HG03457 (cell line): ENCODE results near the gene EHD1.
"Not testable (repeated sequence)": the region's sequence is repeated elsewhere in the genome, so short reads cannot be mapped to it uniquely, and the experiment has no call there.

Source experiments
- ATAC-seq: cut with Tn5 transposase; IDR thresholded peaks from one replicate; pipeline ENCODE4 v1.9.1; 2021; ENCODE audit warnings: moderate number of reproducible peaks; ENCODE audit not compliant: unreplicated experiment

Gene EHD1

DNA sequence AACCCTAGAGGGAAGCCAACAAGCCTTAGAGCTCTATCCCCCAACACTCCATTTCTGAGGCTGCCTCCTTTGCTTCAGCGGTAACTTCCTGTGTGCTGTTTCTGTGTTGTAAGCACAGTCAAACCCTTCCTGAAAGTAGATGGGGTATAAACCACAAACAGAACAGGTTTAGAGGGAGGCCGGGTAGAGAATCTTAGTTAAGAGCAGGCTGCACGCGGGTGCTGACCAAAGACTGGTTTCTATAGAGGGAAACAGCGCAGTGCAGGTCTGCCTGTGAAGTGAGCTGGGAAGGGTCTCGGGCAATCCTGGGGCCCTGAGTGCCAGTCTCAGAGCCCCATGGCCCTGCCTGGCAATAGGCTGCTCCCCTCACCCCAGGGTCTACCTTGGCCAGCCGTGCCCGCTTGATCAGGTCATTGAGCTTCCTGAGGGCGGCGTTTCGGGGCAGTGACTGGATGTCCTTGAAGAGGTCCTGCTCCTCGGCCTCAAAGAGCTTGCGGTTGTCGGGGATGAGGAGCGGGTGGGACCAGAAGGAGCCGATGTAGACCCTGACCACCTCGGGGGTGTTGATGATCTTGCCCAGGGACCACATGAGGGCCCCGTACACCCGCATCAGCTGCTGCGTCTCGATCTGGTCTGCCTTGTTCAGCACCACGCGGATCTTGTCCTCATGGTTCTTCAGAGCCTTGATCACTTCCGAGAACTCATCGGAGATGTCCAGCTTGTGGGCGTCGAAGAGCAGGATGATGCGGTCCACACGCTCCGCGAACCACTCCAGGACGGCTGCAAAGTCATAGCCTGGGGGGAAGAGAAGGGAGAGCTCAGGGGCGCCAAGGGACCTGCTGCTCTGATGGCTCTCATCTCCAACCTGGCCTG, 18.6 kb downstream of the EHD1 start:
- ATAC-seq = peak; percentile 50

DNA sequence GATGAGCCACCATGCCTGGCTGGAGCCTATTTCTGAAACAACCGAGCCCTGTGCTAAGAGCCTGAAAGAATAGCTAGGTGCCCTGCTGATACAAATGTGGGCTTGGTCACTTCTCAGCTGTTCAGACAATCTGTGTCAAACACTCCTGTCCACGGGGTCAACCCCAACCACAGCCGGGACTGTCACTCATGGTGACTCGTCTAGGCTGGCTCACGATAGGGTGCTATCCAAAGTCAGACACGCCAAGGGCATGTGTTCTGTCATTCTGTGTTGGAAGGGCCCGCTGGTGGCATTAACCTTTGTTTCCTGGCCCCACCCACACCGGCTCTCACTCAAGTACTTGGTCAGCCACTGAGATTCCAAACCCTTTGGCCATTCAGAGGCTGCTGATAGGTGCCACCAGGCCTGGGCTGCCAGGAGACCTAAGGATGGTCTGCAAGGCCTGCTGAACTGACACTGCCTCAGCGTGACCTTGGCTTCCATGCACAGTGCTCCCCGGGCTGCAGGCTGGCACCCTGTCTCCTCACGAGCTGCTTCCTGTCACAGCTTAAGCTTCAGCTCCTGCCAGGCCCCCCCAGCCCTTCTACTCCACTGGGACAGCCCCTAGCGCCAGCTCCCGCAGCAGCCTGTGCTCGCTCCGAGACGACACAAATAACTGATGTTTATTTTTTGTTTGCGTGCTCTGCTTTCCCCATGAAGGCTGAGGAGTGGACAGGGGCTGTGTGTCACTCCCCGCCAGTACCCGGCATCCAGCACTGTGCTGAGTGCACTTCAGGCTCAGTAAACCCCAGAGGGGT, 19.8 kb downstream of the EHD1 start:
- ATAC-seq = no peak

DNA sequence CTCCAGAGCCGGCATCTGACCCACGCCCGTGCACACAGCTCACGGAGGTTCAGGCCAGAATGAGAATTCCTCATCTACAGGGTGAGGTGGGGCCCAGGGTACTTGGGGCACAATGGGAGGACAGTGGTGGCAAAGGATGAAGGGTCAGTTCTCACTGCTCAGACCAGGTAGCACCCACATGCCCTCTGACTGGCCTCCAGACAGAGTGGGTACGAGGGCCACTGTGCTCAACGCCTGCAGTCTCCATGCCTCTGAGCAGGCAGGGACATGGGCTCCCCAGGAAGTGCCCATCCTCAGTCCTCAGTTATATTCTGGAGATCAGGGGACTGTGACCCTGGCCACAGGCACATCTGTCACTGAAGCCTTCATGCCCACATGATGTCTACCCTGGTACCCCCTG, 20.9 kb downstream of the EHD1 start:
- no peak for ATAC-seq

DNA sequence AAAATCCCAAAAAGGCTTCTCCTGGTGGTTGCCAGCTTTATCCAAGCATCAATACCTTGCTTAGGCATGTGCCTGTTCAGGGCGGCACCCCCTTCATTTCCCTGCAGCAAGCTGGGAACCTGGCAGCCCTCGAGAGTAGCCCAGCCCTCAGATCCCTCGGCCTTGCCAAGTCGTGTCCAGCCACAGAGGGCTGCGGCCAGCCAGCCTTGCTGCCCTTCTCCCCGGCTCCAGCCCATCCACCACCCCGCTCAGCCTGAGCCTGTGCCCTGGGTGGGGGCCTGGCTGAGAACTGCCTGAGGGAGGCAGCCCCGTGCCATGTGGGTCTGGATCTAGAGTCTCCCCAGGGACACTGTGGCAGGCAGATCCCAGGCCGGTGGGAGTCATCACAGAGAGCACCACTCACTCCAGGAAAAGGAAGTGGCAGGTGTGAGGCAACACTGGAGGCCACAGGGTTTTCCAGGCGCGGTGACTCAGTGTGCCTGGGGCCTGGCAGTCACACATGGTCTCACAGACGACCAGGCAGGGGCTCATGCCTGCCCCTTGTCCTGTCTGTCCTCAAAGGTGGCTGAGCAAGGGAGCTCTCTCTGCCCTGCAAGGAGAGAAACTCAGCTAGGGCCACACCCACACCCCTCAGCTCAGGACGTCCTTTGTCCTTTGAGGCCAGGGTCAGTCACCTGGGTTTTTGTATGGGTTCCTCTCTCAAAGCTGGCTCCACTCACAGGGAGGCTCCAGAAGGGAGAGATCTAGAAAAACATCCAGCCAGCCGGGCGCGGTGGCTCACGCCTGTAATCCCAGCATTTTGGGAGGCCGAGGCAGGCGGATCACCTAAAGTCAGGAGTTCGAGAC, 21.8 kb downstream of the EHD1 start:
- ATAC-seq = no peak

DNA sequence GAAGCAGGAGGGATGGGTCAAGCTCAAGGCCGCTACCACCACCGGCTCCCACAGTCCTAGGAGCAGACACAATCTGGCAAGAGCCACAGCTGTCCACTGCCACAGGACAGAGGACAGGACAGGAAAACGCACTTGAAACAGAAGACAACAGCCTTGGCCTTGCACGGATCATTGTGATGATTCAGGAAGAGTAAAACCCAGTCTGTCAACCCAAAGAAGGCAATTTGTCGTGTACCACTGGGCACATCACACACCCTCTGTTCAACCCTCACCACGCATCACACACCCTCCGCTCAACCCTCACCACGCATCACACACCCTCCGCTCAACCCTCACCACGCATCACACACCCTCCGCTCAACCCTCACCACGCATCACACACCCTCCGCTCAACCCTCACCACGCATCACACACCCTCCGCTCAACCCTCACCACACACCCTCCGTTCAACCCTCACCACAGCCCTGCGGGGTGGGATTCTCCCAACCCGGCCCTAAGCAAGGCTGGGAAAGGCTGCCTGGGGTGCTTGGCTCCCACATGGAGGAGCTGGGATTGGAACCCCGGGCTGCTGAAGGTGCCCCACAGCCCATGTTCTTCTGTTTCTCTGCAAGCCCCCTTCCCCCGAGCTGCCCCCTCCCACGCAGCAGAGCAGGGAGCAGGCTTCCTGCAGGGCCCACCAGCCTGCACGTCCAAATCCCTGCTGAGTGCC, 22.7 kb downstream of the EHD1 start:
- ATAC-seq = no peak

DNA sequence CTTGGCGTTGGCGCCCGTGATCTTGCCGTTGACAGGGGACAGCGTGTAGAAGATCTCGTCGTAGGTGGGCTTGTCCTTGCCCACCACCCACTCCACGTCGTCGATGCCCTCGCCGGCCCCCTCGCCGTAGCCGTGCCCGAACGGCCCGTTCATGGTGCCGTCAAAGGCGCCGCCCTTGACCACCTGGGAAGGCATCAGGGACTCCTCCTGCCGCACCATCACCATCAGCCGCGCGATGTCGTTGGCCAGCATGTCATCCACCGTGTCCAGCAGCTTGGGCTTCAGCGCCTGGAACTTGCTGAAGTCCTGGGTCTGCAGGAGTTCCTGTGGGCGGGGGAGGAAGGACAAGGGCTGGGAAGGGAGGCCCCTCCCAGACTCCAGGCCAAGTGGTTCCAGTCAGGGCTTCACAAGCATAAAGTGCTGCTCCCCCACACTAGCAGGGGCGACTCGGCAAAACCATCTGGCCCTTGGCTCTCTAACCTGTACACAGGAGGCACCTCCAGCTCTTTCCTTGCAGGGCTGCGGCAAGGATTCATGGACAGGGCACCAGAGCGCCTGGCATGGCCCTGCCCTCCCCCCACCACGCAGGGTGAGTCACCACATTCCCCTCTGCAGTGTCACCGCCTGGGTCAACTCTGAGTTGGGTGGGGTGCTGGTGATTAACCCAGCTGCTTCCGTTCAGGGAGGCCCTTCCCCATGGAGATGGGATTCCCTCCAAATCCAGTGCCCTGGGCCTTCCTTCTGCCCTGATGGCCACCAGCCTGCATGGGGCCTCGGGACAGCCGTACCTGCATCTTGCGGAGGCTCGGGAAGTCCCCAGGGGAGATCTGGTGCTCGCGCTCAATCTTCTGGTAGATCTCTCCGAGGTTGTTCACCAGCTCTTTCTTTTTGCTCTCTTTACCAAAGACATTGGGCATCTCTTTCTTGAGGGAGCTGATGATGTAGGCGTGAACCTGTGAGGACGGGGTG, 23.6 kb downstream of the EHD1 start:
- ATAC-seq = no peak

DNA sequence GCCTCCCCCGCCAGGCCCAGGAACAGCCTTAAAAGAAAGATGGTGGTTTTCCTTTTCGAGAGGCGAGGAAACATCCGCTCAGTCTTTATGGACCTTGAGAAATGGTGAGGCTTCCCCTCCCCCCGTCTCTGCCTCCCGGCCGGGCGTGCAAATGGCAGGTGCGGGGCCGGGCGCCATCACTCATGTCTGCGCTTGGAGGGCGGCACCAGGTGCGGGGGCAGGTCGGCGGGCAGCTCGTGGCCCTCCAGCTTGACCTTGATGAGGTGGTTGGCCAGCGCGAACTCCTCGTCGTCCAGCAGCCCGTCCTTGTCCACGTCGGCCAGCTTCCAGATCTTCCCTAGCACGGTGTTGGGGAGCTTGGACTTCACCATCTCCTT, 24.3 kb downstream of the EHD1 start:
- no peak for ATAC-seq

DNA sequence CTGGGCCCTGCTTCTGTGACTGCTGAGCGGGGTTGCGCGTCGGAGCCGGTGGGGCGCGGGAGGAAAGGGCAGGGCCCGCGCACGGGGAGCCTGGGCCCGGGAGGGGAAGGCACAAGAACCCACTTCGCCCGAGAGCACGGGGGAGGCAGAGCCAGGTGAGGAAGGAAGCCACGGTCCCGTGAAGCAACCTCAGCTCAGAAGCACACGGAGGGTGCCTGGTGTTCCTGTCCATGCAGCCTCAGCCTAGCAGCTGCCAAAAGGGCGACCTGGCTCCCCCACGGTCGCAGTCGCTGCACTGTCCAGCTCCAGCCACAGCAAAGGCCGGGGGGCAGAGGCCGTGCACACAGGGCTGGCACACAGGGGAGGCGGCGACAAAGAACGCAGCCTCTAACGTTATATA, 24.7 kb downstream of the EHD1 start:
- ATAC-seq = no peak

DNA sequence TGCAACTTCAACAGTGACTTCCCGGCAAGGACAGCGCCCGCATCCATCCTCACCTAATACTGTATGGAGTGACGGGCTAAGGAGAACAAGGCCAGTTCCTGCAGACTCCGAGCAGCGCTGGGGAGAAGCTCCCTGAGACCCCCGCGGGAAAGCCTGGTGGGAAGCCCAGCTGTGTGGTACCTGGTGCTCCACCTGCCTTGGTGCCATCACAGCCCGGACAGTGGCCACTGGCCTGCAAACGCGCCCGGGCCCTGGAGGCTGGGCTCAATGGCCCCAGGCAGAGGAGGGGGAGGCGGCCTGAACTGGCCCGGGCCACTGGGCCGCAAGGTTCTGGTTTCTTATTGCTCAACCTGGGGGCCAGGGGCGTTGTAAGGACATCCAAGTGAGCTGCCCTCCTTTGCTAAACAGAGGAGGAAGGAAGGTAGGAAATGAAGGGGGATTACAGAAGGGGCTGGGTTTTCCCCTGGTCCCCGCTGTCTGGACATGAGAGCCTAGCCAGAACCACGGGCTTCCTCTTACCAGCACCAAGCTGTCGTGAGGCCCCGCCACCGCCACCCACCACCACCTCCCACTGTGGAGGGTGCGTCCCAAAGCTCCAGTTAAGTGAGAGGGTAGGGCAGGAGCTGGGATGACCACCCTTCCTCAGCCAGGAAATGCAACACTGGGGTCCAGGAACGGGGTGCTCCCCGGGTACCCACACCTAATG, 25.5 kb downstream of the EHD1 start:
- ATAC-seq = no peak

DNA sequence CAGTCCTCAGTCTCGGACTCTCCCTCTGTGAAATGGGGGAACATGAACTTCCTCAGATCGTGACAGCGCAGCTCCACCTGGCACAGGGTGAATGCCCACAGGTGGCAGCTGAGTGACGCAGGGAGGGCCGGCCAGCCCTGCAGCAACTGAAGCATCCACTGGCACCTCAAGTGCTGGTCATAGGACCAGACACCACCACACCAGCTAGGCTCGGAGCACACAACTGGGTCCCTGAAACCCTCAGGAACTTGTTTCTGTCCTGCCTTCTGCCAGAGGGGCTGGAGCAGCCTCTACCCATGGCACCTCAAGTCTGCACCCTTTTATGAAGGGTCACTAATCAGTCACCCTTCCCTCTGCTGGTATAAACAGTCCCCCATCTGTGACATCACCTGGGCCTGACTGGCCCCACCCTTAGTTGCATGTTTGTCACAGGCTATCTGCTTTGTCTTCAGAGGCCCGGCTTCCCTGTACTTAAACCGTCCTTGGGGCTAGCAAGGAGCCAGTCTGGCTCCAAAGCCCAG, 26.5 kb downstream of the EHD1 start:
- ATAC-seq = no peak

DNA sequence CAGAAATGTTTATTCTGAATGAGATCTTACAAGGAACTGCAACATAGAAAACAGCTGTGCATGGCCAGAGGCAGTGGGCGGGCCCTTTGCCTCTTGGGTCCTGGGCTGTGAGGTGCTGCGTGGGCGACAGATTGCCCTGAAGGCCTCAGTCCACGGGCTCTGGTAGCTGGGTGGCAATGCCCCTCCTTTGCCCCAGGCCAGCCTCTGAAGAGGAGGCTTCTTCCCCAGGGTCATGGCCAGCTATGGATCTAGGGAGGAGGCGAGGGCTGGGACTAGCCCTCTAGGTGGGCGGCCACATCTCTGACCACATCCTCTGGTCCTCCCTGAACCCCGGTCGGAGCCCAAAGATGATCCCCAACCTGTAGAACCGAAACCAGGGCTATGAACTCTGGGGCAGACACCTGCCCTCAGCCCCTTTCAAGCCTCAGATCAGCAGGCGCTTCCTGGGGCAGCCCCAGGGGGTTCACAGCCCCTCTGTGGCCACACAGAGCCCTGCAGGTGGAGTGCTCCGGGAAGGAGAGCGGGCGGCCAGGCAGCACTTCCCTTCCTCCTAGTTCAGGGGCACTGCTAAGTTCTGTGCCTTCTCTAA, 27.3 kb downstream of the EHD1 start:
- peak; percentile 46 for ATAC-seq

DNA sequence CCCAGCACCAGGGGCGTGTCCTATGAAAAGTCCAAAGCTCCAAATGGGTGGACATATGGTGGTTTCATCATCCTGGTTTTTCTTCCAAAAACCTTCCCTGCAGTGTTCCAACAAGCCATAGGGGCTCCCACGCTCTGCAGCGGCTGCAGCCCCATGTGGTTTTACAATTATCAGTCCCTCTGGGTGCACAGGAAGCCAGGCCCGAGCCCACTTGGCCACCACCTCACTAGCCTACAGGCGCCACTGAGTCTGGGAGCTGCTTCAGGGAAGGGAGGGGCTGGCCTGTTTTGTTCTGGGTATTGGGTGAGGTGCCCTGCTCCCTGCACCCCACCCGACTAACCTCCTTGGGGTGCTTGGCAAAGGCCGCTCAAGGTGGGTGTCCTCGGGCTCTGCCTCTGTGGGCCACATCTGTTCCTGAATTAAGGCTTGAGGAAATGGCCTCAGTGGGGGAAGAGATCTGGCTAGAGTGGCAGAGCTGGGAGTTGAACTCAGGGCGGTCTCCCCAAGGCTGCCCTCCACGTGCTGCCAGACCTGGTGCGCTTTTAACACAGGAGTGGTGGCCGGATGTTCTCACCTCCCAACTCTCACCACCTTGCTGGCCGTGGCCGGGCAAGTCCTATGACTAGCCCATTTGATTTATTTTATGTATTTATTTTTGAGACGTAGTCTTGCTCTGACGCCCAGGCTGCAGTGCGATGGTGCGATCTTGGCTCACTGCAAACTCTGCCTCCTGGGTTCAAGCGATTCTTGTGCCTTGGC, 28.6 kb downstream of the EHD1 start:
- no peak for ATAC-seq

DNA sequence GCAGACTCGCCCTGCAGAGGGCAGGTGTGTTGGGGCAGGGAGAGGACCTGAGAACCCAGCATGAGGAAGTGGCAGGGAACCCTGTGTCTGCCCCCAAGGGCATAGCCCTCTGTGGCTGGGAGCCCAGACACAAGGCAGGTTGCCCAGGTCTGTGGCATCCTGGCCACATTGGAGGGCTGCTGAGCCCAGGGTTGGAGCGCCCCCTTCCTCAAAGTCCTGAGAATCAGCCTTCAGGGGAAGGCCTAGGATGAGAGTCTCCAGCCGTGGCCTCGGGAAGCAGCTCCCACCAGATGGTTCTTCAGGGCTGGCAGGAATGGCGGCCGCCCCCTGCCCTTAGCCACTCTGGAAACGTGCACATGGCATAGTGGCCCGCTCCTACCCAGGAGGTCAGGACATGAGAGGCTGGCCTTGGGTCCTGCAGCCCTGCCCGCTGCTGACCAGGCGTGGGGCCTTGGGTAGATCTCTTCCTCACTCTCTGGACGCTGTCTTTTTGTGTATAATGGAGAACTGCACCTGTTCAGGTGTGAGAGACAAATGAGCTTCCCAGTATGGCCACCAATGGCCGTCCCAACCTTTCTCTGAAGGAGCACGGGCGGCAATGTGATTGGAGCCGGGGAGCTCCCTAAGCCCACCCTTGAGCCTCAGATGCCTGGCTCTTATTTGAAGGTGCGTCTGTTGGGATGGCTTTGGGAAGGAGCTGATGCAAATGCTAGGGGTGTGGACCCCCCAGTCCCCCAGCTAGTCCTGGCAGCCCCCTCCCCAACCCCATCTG, 29.4 kb downstream of the EHD1 start:
- ATAC-seq = no peak

DNA sequence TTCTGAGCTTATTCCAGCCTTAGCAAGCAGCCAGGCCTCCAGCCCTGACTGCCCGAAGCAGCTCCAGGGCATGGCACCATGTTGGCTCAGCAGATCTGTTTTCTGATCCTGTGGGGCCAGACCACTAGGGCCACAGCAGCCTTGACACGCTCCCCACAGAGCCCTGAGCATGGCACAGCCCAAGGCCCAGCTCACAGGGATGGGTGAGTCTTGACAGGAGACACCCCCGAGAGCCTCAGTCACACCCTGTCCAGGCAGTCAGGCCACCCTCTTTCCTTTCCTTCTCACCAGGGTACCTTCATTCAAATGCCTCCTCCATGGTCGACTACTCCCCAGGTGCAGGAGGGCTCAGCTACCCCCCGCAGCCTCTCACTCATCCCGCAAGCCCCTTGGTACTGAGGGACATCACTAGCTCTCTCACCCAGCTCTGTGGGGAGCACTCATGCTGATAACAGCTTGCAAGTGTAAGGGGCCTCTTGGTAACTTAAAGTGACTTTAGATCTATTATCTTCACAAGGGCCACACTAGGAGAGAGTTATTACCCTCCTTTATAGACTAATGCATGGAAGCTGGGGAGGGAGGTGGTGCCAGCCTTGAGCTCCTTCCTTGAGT, 30.1 kb downstream of the EHD1 start:
- no peak for ATAC-seq

DNA sequence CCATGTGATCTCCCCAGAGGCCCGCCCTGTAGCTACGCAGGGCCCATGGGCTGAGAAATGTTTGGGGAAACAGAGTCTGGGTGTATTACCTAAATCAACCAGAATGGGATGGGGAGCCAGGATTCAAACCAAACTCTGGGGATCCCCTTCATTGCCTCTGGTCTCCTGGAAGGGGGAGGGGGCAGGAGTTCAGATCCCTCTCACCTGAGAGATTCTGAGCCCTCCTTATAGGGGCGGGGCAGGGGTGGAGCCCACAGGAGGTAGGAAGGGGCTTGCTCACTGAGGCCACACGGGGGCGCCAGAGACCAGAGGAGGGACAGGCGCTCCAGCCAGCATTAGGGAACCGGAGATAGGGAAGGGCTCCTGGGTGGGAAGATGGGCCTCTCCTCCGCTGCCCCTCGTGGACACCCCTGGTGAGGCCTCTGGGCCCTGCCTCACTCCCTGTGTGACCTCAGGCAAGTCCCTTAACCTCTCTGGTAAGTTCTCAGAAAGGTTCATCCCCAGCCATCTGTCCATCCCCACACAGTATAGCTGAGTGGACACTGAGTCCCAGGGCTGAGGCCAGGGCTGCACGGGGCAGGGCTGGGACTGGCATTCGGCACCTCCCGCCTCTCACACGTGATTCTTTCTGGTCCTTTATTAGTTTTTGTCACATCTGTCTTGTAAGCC, 31.3 kb downstream of the EHD1 start:
- no peak for ATAC-seq

DNA sequence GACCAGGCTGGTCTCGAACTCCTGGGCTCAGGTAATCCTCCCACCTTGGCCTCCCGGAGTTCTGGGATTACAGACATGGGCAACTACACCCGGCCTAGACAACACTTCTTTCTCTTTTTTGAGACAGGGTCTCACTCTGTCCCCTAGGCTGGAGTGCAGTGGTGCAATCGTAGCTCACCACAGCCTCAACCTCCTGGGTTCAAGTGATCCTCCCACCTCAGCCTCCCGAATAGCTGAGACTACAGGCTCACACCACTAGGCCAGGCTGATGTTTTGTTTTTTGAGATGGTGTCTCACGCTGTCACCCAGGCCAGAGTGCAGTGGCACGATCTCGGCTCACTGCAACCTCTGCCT, 32.7 kb downstream of the EHD1 start:
- ATAC-seq = not testable (repeated sequence)
